CD4-positive, alpha-beta T cell treated with Interleukin-15 for 1 hour (primary cell): ENCODE data around the gene IL17A.

Source experiments
- DNase-seq: peaks from one replicate; pipeline ENCODE4 v3.0.0-alpha.2; 2020

Gene IL17A

GRCh38 chr6:52186075-52186474 is at the start of gene IL17A:
TSS of gene IL17A (plus strand) at chr6:52186375. CDS start at chr6:52186432, 57 bp downstream.
- DNase-seq = no peak

GRCh38 chr6:52136934-52137467 is 49.2 kb upstream of the IL17A start:
- DNase-seq = no peak

GRCh38 chr6:52138284-52138683 is 47.9 kb upstream of the IL17A start:
- DNase-seq = no peak

GRCh38 chr6:52139985-52140680 is 46.0 kb upstream of the IL17A start:
- no peak for DNase-seq

GRCh38 chr6:52141596-52141995 is 44.6 kb upstream of the IL17A start:
- DNase-seq = no peak

GRCh38 chr6:52142556-52142955 is 43.6 kb upstream of the IL17A start:
- no peak for DNase-seq

- no peak for DNase-seq
Measured at GRCh38 chr6:52143551-52143950, 42.6 kb upstream of the IL17A start.

- DNase-seq = no peak
Measured at GRCh38 chr6:52144196-52145076, 41.7 kb upstream of the IL17A start.

GRCh38 chr6:52146851-52147445 is 39.2 kb upstream of the IL17A start:
- DNase-seq = no peak

- DNase-seq = no peak
Measured at GRCh38 chr6:52149076-52149475, 37.1 kb upstream of the IL17A start.

- DNase-seq = no peak
Measured at GRCh38 chr6:52149949-52150348, 36.2 kb upstream of the IL17A start.

- no peak for DNase-seq
Measured at GRCh38 chr6:52152070-52152423, 34.1 kb upstream of the IL17A start.

GRCh38 chr6:52152711-52153160 is 33.4 kb upstream of the IL17A start:
- no peak for DNase-seq

- DNase-seq = no peak
Measured at GRCh38 chr6:52154381-52154780, 31.8 kb upstream of the IL17A start.

GRCh38 chr6:52155791-52156576 is 30.2 kb upstream of the IL17A start:
- DNase-seq = no peak

GRCh38 chr6:52157301-52157941 is 28.8 kb upstream of the IL17A start:
- no peak for DNase-seq

GRCh38 chr6:52160472-52161104 is 25.6 kb upstream of the IL17A start:
- DNase-seq = no peak

GRCh38 chr6:52161689-52162438 is 24.3 kb upstream of the IL17A start:
- no peak for DNase-seq

- no peak for DNase-seq
Measured at GRCh38 chr6:52162940-52163908, 23.0 kb upstream of the IL17A start.
